ENCODE results near the gene UNC5B.

- TF ChIP-seq CTCF (IDR thresholded peaks at IDR 0.05) (no peak), POLR2A (IDR thresholded peaks at IDR 0.05) (no peak)
These were observed 130.4 kb downstream of the UNC5B start for GRCh38 chr10:71342573-71343391.
